PC-9 (cell line): ENCODE data around the gene MCTP1. TPM values are rescaled to one million over a fixed set of nuclear protein-coding genes. Genes with fewer than 3 reads are reported as not detected.

Source experiments
- BruUV-seq: library from RNA; stranded (reverse); fragments of 400-500 nt; replicated peaks from 2 replicates; lab custom pipeline; 2021; lab: Mats Ljungman, UMichigan
- CTCF ChIA-PET: fragments of 300-600 bp; sonication (Branson Sonifier 250); formaldehyde crosslinking; loops from one replicate; lab custom pipeline; 2022; ENCODE audit warnings: antibody characterized with exemption; lab: Charles Lee
- POLR2A ChIA-PET: fragments of 300-600 bp; sonication (Branson Sonifier 250); formaldehyde crosslinking; loops from one replicate; lab custom pipeline; 2022; ENCODE audit warnings: antibody characterized with exemption; ENCODE audit not compliant: unreplicated experiment; lab: Charles Lee
- DNase-seq, 2 experiments: peaks; one replicate each; pipeline versions ENCODE4 v3.0.0 to v3.0.0-alpha.2; 2015 to 2022; ENCODE audit warnings: mixed read lengths in 1 of 2
- H2AFZ ChIP-seq: fragments of 200-600 bp; sonication (generic); 2 replicates; pipeline ENCODE4 v1.8.1; 2017; ENCODE audit warnings: antibody characterized with exemption
- H3F3A ChIP-seq: fragments of 200-600 bp; sonication (generic); 2 replicates; pipeline ENCODE4 v1.8.1; 2017; ENCODE audit warnings: antibody characterized with exemption, mild to moderate bottlenecking, low read depth; ENCODE audit not compliant: insufficient read depth
- H3K27ac ChIP-seq: fragments of 200-600 bp; sonication (generic); 2 replicates; pipeline ENCODE4 v1.6.1; 2016; ENCODE audit warnings: mixed run types
- H3K27me3 ChIP-seq: fragments of 200-600 bp; sonication (generic); 2 replicates; pipeline ENCODE4 v1.6.1; 2016; ENCODE audit warnings: low read depth, mixed run types; ENCODE audit not compliant: insufficient read depth
- H3K36me3 ChIP-seq: fragments of 200-600 bp; sonication (generic); 2 replicates; pipeline ENCODE4 v1.6.1; 2016; ENCODE audit warnings: low read depth, mixed run types
- H3K4me1 ChIP-seq: fragments of 200-600 bp; sonication (generic); replicated peaks from 2 replicates; pipeline ENCODE4 v1.6.1; 2016; ENCODE audit warnings: mixed run types; ENCODE audit not compliant: insufficient read depth
- H3K4me2 ChIP-seq: fragments of 200-600 bp; sonication (generic); 2 replicates; pipeline ENCODE4 v1.6.1; 2017; ENCODE audit warnings: mixed run types
- H3K4me3 ChIP-seq: fragments of 200-600 bp; sonication (generic); 2 replicates; pipeline ENCODE4 v1.6.1; 2016; ENCODE audit warnings: mixed run types
- H3K79me2 ChIP-seq: fragments of 200-600 bp; sonication (generic); 2 replicates; pipeline ENCODE4 v1.6.1; 2017; ENCODE audit warnings: low read depth, mixed run types
- H3K9me2 ChIP-seq: fragments of 200-600 bp; sonication (generic); 2 replicates; pipeline ENCODE4 v1.8.1; 2017; ENCODE audit warnings: mild to moderate bottlenecking; ENCODE audit not compliant: insufficient read depth
- H3K9me3 ChIP-seq: fragments of 200-600 bp; sonication (generic); 2 replicates; pipeline ENCODE4 v1.8.1; 2016; ENCODE audit warnings: low read depth; ENCODE audit not compliant: insufficient read depth
- H4K20me1 ChIP-seq: fragments of 200-600 bp; sonication (generic); 2 replicates; pipeline ENCODE4 v1.8.1; 2017; ENCODE audit not compliant: insufficient read depth
- EZH2 ChIP-seq: fragments of 200-600 bp; sonication (generic); IDR thresholded peaks from 2 replicates; pipeline ENCODE4 v1.8.0; 2017; ENCODE audit warnings: antibody characterized with exemption, low read depth
- intact Hi-C: fragments of 100-400 bp; cut with micrococcal nuclease; formaldehyde crosslinking; loops from one replicate; pipeline ENCODE4 v1.10.0; 2022; ENCODE audit not compliant: unreplicated experiment
- total RNA-seq: library from RNA; stranded (reverse); gene quantifications from 2 replicates; pipeline ENCODE4 v1.2.3, GENCODE V29; 2021
- TF ChIP-seq, protein P1 (sequence below): fragments of 200-600 bp; sonication (generic); conservative IDR thresholded peaks from 2 replicates; pipeline ENCODE4 v1.6.1; 2017; ENCODE audit warnings: mixed run types, antibody characterized with exemption, mild to moderate bottlenecking, moderate library complexity

The MCTP1 gene
- total RNA-seq, 1 experiment from 2014 or later, result 3.9 TPM

DNA sequence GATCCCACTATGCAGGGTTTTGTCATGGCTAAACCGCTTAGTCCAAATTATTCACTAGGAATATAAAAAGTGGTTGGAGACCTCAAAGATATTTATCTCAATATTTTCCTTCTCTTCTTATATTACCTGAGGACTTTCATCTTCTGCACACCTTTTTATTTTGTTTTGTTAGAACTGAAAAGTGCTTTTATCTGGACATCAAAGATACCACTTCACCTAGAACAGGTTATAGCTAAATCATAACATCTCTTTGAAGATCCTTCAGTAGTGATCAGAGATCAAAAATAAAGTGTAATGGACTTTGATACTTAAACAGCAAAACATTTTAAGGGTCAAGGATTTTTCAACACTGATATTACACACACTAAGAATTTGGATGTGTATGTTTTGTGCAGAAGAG lies 160.2 kb downstream of the MCTP1 start:
- DNase-seq, result no peak
- Histone ChIP-seq H3K4me3 (no peak overlapping the region), H3K9me3 (no peaks in the 10 kb centered on the region), H2AFZ (no peak overlapping the region), H3K36me3 (no peaks in the 10 kb centered on the region), H3K9me2 (no peaks in the 10 kb centered on the region), H3K27ac (no peak overlapping the region), H3K4me1 (no peaks in the 10 kb centered on the region), H3F3A (no peaks in the 10 kb centered on the region), H3K4me2 (no peak overlapping the region), H3K27me3 (no peaks in the 10 kb centered on the region), H3K79me2 (no peaks in the 10 kb centered on the region), H4K20me1 (no peaks in the 10 kb centered on the region)
- ChIA-PET CTCF (no interaction called here), POLR2A (no interaction called here)
- intact Hi-C loops, result no loop called here
- BruUV-seq, result no TSS peak
- TF ChIP-seq EZH2, result no peak
- TF ChIP-seq, protein P1, sequence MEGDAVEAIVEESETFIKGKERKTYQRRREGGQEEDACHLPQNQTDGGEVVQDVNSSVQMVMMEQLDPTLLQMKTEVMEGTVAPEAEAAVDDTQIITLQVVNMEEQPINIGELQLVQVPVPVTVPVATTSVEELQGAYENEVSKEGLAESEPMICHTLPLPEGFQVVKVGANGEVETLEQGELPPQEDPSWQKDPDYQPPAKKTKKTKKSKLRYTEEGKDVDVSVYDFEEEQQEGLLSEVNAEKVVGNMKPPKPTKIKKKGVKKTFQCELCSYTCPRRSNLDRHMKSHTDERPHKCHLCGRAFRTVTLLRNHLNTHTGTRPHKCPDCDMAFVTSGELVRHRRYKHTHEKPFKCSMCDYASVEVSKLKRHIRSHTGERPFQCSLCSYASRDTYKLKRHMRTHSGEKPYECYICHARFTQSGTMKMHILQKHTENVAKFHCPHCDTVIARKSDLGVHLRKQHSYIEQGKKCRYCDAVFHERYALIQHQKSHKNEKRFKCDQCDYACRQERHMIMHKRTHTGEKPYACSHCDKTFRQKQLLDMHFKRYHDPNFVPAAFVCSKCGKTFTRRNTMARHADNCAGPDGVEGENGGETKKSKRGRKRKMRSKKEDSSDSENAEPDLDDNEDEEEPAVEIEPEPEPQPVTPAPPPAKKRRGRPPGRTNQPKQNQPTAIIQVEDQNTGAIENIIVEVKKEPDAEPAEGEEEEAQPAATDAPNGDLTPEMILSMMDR, result no peak

DNA sequence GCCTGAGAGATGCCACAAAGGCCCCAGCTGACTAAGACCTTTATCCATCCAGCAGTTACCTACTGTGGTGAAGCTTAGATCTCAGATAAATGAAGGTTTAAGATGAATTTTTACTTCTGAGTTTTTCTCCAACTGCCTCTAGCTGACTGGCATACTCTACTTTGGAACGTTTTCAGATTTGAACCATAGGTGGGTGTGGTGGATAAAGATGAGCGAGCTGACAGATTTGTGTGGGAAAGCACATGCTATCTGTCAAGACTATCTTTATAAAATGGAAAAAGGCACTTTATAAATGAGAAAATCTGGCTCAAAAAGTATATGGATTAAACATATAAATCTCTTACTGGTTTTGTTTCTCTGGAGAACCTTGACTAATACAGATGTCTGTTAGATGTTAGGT lies 160.8 kb downstream of the MCTP1 start:
- no peak for DNase-seq
- intact Hi-C loops, result no loop called here
- TF ChIP-seq EZH2, result no peak
- TF ChIP-seq, protein P1, result no peak
- ChIA-PET CTCF (no interaction called here), POLR2A (no interaction called here)
- no peaks in the 10 kb centered on the region for H3K36me3 ChIP-seq
- H3K27me3 ChIP-seq, result no peaks in the 10 kb centered on the region
- no peaks in the 10 kb centered on the region for H3K9me3 ChIP-seq
- no peaks in the 10 kb centered on the region for H3K4me1 ChIP-seq
- H3K4me3 ChIP-seq, result no peak overlapping the region
- no TSS peak for BruUV-seq
- no peaks in the 10 kb centered on the region for H3K79me2 ChIP-seq
- H3K4me2 ChIP-seq, result no peak overlapping the region
- H3K27ac ChIP-seq, result no peak overlapping the region
- no peaks in the 10 kb centered on the region for H3F3A ChIP-seq
- H2AFZ ChIP-seq, result no peak overlapping the region
- no peaks in the 10 kb centered on the region for H4K20me1 ChIP-seq
- H3K9me2 ChIP-seq, result no peaks in the 10 kb centered on the region

DNA sequence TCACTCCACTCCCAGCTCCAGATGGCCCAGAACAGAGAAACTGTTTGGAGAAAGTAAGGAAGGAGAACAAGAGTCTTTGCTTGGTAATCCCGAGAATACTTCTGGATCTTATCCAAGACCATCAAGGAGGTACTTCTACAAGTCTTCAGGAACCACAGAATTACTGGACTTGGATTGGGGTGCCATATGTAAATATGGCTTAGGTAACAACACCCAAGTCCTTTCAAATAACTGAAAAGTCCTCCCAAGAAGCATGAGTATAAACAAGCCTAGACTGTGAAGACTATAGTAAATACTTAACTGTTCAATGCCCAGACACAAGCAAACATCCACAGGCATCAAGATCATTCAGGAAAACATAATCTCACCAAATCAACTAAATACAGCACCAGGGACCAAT lies 170.0 kb downstream of the MCTP1 start:
- intact Hi-C loops, result no loop called here
- Histone ChIP-seq H3K79me2 (no peaks in the 10 kb centered on the region), H3K4me2 (no peak overlapping the region), H2AFZ (no peak overlapping the region), H3K9me3 (no peaks in the 10 kb centered on the region), H4K20me1 (no peaks in the 10 kb centered on the region), H3K4me1 (no peaks in the 10 kb centered on the region), H3K36me3 (no peaks in the 10 kb centered on the region), H3K27ac (no peak overlapping the region), H3K27me3 (no peaks in the 10 kb centered on the region), H3F3A (no peaks in the 10 kb centered on the region), H3K4me3 (no peak overlapping the region), H3K9me2 (no peaks in the 10 kb centered on the region)
- DNase-seq, result no peak
- POLR2A ChIA-PET, result no interaction called here
- no peak for TF ChIP-seq EZH2
- TF ChIP-seq, protein P1, result no peak
- CTCF ChIA-PET, result no interaction called here
- BruUV-seq, result no TSS peak
